Neuronal stem cell (in vitro differentiated cells): ENCODE results near the gene ZMIZ1.

Experiments
- DNase-seq: peaks from one replicate; pipeline ENCODE4 v3.0.0-alpha.2; 2013; ENCODE audit warnings: low spot score
- H2AFZ ChIP-seq: one replicate; pipeline ENCODE4 v1.6.1; 2013; ENCODE audit warnings: mild to moderate bottlenecking, low read length, inconsistent platforms
- H2AK5ac ChIP-seq: 2 replicates; pipeline ENCODE4 v1.6.1; 2013; ENCODE audit warnings: low read depth, mild to moderate bottlenecking, inconsistent platforms, low read length, moderate library complexity, mixed read lengths
- H2BK120ac ChIP-seq: 2 replicates; pipeline ENCODE4 v1.6.1; 2013; ENCODE audit warnings: low read depth, mild to moderate bottlenecking, inconsistent platforms, low read length, moderate library complexity, mixed read lengths
- H2BK12ac ChIP-seq: one replicate; pipeline ENCODE4 v1.6.1; 2013; ENCODE audit warnings: low read length, inconsistent platforms
- H2BK15ac ChIP-seq: 2 replicates; pipeline ENCODE4 v1.6.1; 2013; ENCODE audit warnings: mild to moderate bottlenecking, low read length, inconsistent platforms, mixed read lengths
- H2BK5ac ChIP-seq: one replicate; pipeline ENCODE4 v1.6.1; 2013; ENCODE audit warnings: inconsistent platforms, mild to moderate bottlenecking, low read length, moderate library complexity
- H3K14ac ChIP-seq: one replicate; pipeline ENCODE4 v1.6.1; 2013; ENCODE audit warnings: low read length, inconsistent platforms
- H3K18ac ChIP-seq: 2 replicates; pipeline ENCODE4 v1.6.1; 2013; ENCODE audit warnings: low read length, inconsistent platforms
- H3K23ac ChIP-seq: 2 replicates; pipeline ENCODE4 v1.6.1; 2013; ENCODE audit warnings: low read depth, mild to moderate bottlenecking, mixed read lengths, low read length, inconsistent platforms; ENCODE audit not compliant: poor library complexity
- H3K27ac ChIP-seq: replicated peaks from 3 replicates; pipeline ENCODE4 v1.5.1; 2013; ENCODE audit warnings: low read length, inconsistent platforms
- H3K27me3 ChIP-seq, 3 experiments: 2 replicates each; pipeline ENCODE4 v1.6.1; 2013; ENCODE audit warnings: low read length in 3 of 3, mild to moderate bottlenecking in 2 of 3, inconsistent platforms in 1 of 3, low read depth in 1 of 3, mixed read lengths in 1 of 3, moderate library complexity in 1 of 3; ENCODE audit not compliant: control insufficient read depth in 3 of 3, insufficient read depth in 3 of 3
- H3K36me3 ChIP-seq, 2 donors: replicated peaks in 1 of 2; 2 replicates each; pipeline ENCODE4 v1.6.1; 2013; ENCODE audit warnings: low read length in 2 of 2; ENCODE audit not compliant: control insufficient read depth in 2 of 2, insufficient read depth in 2 of 2
- H3K4ac ChIP-seq: 2 replicates; pipeline ENCODE4 v1.6.1; 2013; ENCODE audit warnings: inconsistent platforms, mild to moderate bottlenecking, low read length, moderate library complexity
- H3K4me1 ChIP-seq, 2 donors: 1 replicate in 1 of 2; 2 replicates in 1 of 2; pipeline ENCODE4 v1.6.1; 2013; ENCODE audit warnings: low read length in 2 of 2, low read depth in 1 of 2; ENCODE audit not compliant: control insufficient read depth in 2 of 2, insufficient read depth in 1 of 2
- H3K4me2 ChIP-seq: one replicate; pipeline ENCODE4 v1.6.1; 2013; ENCODE audit warnings: mild to moderate bottlenecking, low read length, inconsistent platforms; ENCODE audit not compliant: insufficient read depth, poor library complexity, severe bottlenecking
- H3K4me3 ChIP-seq, 2 donors: 2 replicates each; pipeline ENCODE4 v1.5.1; 2013; ENCODE audit warnings: low read length in 2 of 2, mild to moderate bottlenecking in 2 of 2, inconsistent platforms in 1 of 2, moderate library complexity in 1 of 2
- H3K79me1 ChIP-seq: one replicate; pipeline ENCODE4 v1.6.1; 2013; ENCODE audit warnings: low read depth, mild to moderate bottlenecking, inconsistent platforms, low read length, moderate library complexity
- H3K9ac ChIP-seq: one replicate; pipeline ENCODE4 v1.6.1; 2013; ENCODE audit warnings: mild to moderate bottlenecking, low read depth, low read length, inconsistent platforms; ENCODE audit not compliant: poor library complexity
- H3K9me3 ChIP-seq, 2 donors: replicated peaks in 1 of 2; 2 replicates each; pipeline versions ENCODE3 to v1.6.1; 2013; ENCODE audit warnings: low read length in 2 of 2, mild to moderate bottlenecking in 2 of 2, inconsistent platforms in 1 of 2, low read depth in 1 of 2, mixed read lengths in 1 of 2, moderate library complexity in 1 of 2; ENCODE audit not compliant: control insufficient read depth in 2 of 2, insufficient read depth in 1 of 2
- H4K8ac ChIP-seq: one replicate; pipeline ENCODE4 v1.6.1; 2013; ENCODE audit warnings: low read depth, mild to moderate bottlenecking, inconsistent platforms, low read length, moderate library complexity
- H4K91ac ChIP-seq: one replicate; pipeline ENCODE4 v1.6.1; 2013; ENCODE audit warnings: low read length, low read depth, mild to moderate bottlenecking, inconsistent platforms; ENCODE audit not compliant: poor library complexity
- WGBS, 2 donors: extraction: QIAGEN DNeasy Blood & Tissue Kit; methylation state at CpG; one replicate each; pipeline ENCODE4 v1.1.7; 2013; ENCODE audit warnings: missing lambda C conversion rate in 2 of 2, mixed read lengths in 1 of 2; ENCODE audit not compliant: insufficient read length in 2 of 2, insufficient replicate concordance in 1 of 2; ENCODE audit errors: extremely low coverage in 2 of 2; 5-methylcytosine and 5-hydroxymethylcytosine counted together

ZMIZ1 gene

DNA sequence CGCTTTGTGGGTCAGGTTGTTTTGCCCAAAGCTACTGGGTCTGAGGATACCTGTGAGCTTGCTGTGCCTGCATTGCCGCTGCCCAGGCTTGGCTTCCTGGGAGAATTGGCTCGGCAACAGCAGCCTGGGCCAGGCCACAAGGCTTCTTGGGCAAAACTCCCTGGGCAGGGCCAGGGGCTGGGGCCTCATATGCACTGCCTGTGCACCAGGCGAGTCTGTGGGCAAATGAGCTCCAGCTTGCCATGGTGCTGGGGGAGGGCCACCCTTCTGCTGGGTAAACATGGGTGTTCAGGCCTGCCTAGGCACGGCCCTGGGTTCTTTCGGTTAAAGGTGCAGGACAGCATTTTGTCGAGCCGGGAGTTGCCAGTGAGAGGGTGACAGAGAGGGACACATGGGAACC is 19.4 kb downstream of the ZMIZ1 start:
- H3K27ac ChIP-seq = no peak overlapping the region
- no peak overlapping the region for H2BK12ac ChIP-seq
- no peak overlapping the region for H4K91ac ChIP-seq
- H3K4me1 ChIP-seq = peaks cover 16 to 19% of the 10 kb centered on the region in 2 donors
- no peak overlapping the region for H3K4ac ChIP-seq
- peaks cover 0 to 25% of the 10 kb centered on the region in 2 donors for H3K36me3 ChIP-seq
- no peak overlapping the region for H3K4me3 ChIP-seq
- peaks cover 31% of the 10 kb centered on the region for H3K79me1 ChIP-seq
- H2BK15ac ChIP-seq = no peak overlapping the region
- no peak overlapping the region for H3K4me2 ChIP-seq
- H2AFZ ChIP-seq = no peak overlapping the region
- H3K9ac ChIP-seq = no peak overlapping the region
- no peak overlapping the region for H4K8ac ChIP-seq
- no peak overlapping the region for H2AK5ac ChIP-seq
- H3K18ac ChIP-seq = peak overlapping the region; percentile 83
- no peak overlapping the region for H3K23ac ChIP-seq
- H2BK5ac ChIP-seq = no peak overlapping the region
- peak overlapping the region; percentile 31 for H3K14ac ChIP-seq
- H3K27me3 ChIP-seq = no peaks in the 10 kb centered on the region
- no peak overlapping the region for H2BK120ac ChIP-seq
- WGBS, 2 donors = no CpG with 5 or more reads among the region's 8 CpGs
- H3K9me3 ChIP-seq = no peaks in the 10 kb centered on the region
- DNase-seq = no peak

DNA sequence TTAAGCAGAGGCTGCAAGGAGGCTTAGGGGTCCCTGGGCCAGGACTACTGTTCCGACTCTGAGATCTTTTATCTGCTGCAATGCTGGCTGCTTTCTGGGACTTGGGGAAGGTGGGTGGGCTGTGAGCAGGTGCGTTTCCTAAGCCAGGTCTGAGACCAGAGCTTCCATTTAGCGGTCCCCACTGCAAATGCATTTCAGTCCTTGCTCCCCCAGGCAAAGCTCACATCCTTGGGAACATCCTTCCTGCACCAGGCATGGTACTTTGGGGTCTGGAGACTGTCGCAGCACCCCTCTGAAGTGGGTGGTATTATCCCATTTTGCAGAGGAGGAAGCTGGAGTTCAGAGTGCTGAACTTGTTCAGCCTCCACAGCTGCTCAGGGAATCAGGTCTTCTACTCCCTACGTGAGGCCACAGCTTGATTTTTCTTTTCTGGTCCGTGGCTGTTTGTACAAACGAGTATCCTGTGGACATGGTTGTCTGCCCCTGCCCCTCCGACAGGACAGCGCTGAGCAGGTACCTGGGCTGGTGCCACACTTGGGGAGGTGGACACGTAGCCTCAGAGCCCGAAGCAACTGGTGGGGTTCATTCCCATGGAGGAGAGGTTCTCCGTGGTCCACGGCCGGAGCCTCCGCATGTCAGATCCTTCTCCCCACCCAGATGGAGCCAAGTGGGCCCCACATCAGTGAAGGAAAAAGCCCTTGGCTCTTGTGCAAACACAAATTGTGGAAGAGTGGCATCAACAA is 20.0 kb downstream of the ZMIZ1 start:
- peak overlapping the region; percentile 31 for H3K23ac ChIP-seq
- H2BK5ac ChIP-seq = no peak overlapping the region
- no peak overlapping the region for H4K91ac ChIP-seq
- H3K14ac ChIP-seq = no peak overlapping the region
- no CpG with 5 or more reads among the region's 15 CpGs for WGBS, 2 donors
- H3K27me3 ChIP-seq = no peaks in the 10 kb centered on the region
- H3K4me2 ChIP-seq = no peak overlapping the region
- H4K8ac ChIP-seq = no peak overlapping the region
- H2AFZ ChIP-seq = no peak overlapping the region
- no peak overlapping the region for H2BK12ac ChIP-seq
- H3K4me1 ChIP-seq = peaks cover 13% of the 10 kb centered on the region in 2 donors
- no peak overlapping the region for H2BK15ac ChIP-seq
- no peak overlapping the region for H2AK5ac ChIP-seq
- H3K27ac ChIP-seq = no peak overlapping the region
- no peak overlapping the region for H3K4ac ChIP-seq
- no peaks in the 10 kb centered on the region for H3K9me3 ChIP-seq
- H3K18ac ChIP-seq = peak overlapping the region; percentile 83
- H3K4me3 ChIP-seq = no peak overlapping the region
- H3K36me3 ChIP-seq = peaks cover 0 to 25% of the 10 kb centered on the region in 2 donors
- peaks cover 26% of the 10 kb centered on the region for H3K79me1 ChIP-seq
- H3K9ac ChIP-seq = peak overlapping the region; percentile 13
- no peak for DNase-seq
- H2BK120ac ChIP-seq = no peak overlapping the region

DNA sequence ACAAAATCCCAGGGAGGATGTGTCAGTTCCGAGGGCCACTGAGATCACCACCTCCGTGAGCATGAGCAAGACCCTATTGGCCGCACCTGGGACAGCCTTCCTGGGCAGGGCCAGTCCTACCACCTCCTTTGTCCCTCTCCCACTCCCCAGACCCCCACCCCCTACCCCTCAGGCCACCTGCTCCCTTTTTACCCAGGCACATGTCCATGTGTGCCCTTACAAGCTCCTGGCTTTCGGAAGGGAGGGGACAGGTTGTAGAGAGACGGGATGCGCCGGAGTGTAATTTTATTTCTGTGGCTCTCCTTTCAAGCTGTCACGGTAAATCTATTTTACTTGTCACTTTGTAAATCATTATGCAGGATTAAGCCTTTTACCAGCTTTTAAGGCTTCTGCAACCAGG is 20.9 kb downstream of the ZMIZ1 start:
- Histone ChIP-seq H2AK5ac (no peak overlapping the region), H3K4me1 (peaks cover 4 to 6% of the 10 kb centered on the region in 2 donors), H3K79me1 (peaks cover 27% of the 10 kb centered on the region), H2BK15ac (no peak overlapping the region), H2AFZ (no peak overlapping the region), H3K27me3 (no peaks in the 10 kb centered on the region), H2BK12ac (no peak overlapping the region), H3K4ac (no peak overlapping the region), H4K8ac (no peak overlapping the region), H3K9ac (no peak overlapping the region), H2BK120ac (no peak overlapping the region), H3K27ac (no peak overlapping the region), H4K91ac (no peak overlapping the region), H3K14ac (peak overlapping the region; percentile 31), H2BK5ac (no peak overlapping the region), H3K18ac (no peak overlapping the region), H3K23ac (no peak overlapping the region), H3K4me2 (no peak overlapping the region), H3K9me3 (no peaks in the 10 kb centered on the region), H3K4me3 (no peak overlapping the region), H3K36me3 (peaks cover 0 to 30% of the 10 kb centered on the region in 2 donors)
- no peak for DNase-seq
- WGBS, 2 donors = no CpG with 5 or more reads among the region's 8 CpGs

DNA sequence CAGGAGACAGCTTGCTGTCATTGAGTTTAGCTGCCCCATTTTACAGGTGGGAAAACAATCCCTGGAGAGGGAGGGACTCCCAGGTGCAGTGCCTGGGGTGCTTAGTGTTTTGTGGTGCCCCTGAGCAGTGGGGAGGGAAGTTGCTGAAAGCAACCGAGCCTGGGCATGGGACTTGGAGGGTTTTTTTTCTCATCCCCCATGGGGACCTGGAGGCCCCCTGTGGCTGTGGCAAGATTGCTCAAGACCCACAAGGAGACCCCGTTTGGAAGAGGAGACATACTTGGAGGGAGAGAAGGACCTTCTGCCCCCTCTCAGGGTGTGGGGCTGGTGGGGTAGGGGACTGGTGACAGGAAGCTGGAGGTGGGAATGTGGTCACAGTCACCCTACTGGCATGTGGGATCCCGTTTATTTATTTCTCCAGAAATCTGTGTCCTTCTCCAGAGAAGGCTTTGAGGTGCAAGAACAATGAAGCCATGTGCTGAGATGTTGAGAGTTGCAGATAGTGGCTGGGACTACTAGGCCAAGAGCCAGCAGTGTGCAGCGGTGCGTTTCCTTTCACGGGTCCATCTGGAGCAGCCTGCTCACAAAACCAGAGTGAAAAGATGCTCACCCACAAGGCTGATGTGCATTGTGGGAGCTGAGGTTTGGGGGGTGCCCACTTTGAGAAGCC is 21.5 kb downstream of the ZMIZ1 start:
- H3K36me3 ChIP-seq = peaks cover 0 to 34% of the 10 kb centered on the region in 2 donors
- H2BK12ac ChIP-seq = no peak overlapping the region
- no peak overlapping the region for H3K4me3 ChIP-seq
- no peak overlapping the region for H4K91ac ChIP-seq
- no peak overlapping the region for H2BK15ac ChIP-seq
- no peaks in the 10 kb centered on the region for H3K27me3 ChIP-seq
- H2BK5ac ChIP-seq = no peak overlapping the region
- no peak overlapping the region for H2AK5ac ChIP-seq
- WGBS, 2 donors = no CpG with 5 or more reads among the region's 6 CpGs
- no peak overlapping the region for H3K4me2 ChIP-seq
- H3K4ac ChIP-seq = no peak overlapping the region
- no peak overlapping the region for H3K9ac ChIP-seq
- no peak overlapping the region for H3K14ac ChIP-seq
- DNase-seq = no peak
- H3K18ac ChIP-seq = peak overlapping the region; percentile 19
- no peak overlapping the region for H4K8ac ChIP-seq
- peak overlapping the region; percentile 52 for H3K23ac ChIP-seq
- peaks cover 25% of the 10 kb centered on the region for H3K79me1 ChIP-seq
- H3K4me1 ChIP-seq = peaks cover 1 to 6% of the 10 kb centered on the region in 2 donors
- H3K9me3 ChIP-seq = no peaks in the 10 kb centered on the region
- no peak overlapping the region for H2BK120ac ChIP-seq
- no peak overlapping the region for H2AFZ ChIP-seq
- no peak overlapping the region for H3K27ac ChIP-seq
